ENCODE results near the gene GSPT1. TPM values are rescaled to one million over a fixed set of nuclear protein-coding genes. Genes with fewer than 3 reads are reported as not detected.

The GSPT1 gene
- total RNA-seq, 1 experiment from 2014 or later: 216 TPM

DNA sequence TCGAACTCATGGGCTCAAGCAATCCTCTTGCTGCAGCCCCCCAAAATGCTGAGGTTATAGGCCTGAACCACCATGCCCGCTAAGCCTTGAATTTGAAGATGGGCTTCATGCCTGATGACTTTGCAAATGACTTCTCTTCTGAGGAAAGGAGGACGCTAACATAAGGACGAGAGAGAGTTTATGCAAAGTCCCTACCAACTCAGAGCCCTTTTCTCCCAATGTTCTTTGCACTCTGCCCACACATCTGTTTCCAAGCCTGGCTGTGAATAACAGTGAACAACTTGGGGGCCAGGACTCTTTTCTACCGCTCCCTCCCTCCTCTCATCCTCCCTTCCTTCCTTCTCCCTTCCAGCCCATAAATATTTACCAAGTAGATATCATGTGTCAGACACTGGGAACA, 34.6 kb upstream of the GSPT1 start:
- no TSS peak for BruUV-seq (replicated peaks)
- H3K27ac ChIP-seq (ENCODE audit: low read depth, low read length, poor library complexity, severe bottlenecking): no peak overlapping the region
- intact Hi-C loops (cut with micrococcal nuclease; ENCODE audit: unreplicated experiment): no loop called here
- H3K36me3 ChIP-seq (ENCODE audit: insufficient read depth, low read length, poor library complexity, severe bottlenecking): no peaks in the 10 kb centered on the region
- TF ChIP-seq, protein P1, sequence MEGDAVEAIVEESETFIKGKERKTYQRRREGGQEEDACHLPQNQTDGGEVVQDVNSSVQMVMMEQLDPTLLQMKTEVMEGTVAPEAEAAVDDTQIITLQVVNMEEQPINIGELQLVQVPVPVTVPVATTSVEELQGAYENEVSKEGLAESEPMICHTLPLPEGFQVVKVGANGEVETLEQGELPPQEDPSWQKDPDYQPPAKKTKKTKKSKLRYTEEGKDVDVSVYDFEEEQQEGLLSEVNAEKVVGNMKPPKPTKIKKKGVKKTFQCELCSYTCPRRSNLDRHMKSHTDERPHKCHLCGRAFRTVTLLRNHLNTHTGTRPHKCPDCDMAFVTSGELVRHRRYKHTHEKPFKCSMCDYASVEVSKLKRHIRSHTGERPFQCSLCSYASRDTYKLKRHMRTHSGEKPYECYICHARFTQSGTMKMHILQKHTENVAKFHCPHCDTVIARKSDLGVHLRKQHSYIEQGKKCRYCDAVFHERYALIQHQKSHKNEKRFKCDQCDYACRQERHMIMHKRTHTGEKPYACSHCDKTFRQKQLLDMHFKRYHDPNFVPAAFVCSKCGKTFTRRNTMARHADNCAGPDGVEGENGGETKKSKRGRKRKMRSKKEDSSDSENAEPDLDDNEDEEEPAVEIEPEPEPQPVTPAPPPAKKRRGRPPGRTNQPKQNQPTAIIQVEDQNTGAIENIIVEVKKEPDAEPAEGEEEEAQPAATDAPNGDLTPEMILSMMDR (conservative IDR thresholded peaks at IDR 0.05; ENCODE audit: low read depth, low read length): no peak
- no peak for TF ChIP-seq EZH2 (IDR thresholded peaks at IDR 0.05; ENCODE audit: borderline replicate concordance, low read depth, low read length, poor library complexity, severe bottlenecking)
- no peaks in the 10 kb centered on the region for H3K27me3 ChIP-seq (replicated peaks; ENCODE audit: insufficient read depth, low read depth, low read length, poor library complexity)
- DNase-seq (ENCODE audit: low spot score): no peak
- H3K4me3 ChIP-seq (ENCODE audit: low read depth, low read length, poor library complexity, severe bottlenecking): no peak overlapping the region
- no peaks in the 10 kb centered on the region for H3K4me1 ChIP-seq (ENCODE audit: insufficient read depth, low read length, poor library complexity, severe bottlenecking)
- no peaks in the 10 kb centered on the region for H3K9me3 ChIP-seq (ENCODE audit: low read depth, low read length, poor library complexity, severe bottlenecking)
- ChIA-PET CTCF (no interaction called here), POLR2A (ENCODE audit: low non-redundant PET) (no interaction called here)

DNA sequence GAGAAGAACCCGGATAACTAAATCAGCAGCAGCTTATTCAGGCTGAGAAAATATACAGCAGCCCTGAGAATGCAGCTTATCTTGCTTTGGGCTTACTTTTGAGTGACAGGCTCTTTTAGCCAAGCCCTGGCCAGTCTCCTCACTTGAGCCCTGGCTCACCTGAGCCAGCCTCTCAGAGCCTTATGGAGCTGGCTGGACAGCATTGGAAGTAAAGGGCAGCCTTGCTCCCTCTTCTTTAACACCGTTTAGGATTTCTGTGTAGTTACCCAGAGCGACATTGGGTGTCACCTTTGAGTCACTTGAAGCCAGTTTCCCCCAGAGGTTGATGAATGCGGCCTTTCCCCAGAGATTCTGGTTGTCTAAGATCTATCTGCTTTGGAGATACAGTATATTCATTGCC, 33.8 kb upstream of the GSPT1 start:
- CTCF ChIA-PET: interaction anchor here (1.8 kb wide), 1 partner anchor 118 kb away, joined by 19 read pairs; no protein-coding TSS in a partner anchor
- intact Hi-C loops (cut with micrococcal nuclease; ENCODE audit: unreplicated experiment): loop anchor here (1.0 kb wide), 1 partner anchor 119 kb away; no protein-coding TSS in a partner anchor
- peak; percentile 68 for DNase-seq (ENCODE audit: low spot score)
- H3K27ac ChIP-seq (ENCODE audit: low read depth, low read length, poor library complexity, severe bottlenecking): no peak overlapping the region
- H3K9me3 ChIP-seq (ENCODE audit: low read depth, low read length, poor library complexity, severe bottlenecking): no peaks in the 10 kb centered on the region
- no peaks in the 10 kb centered on the region for H3K4me1 ChIP-seq (ENCODE audit: insufficient read depth, low read length, poor library complexity, severe bottlenecking)
- TF ChIP-seq, protein P1 (conservative IDR thresholded peaks at IDR 0.05; ENCODE audit: low read depth, low read length): peak; percentile 50
- TF ChIP-seq EZH2 (IDR thresholded peaks at IDR 0.05; ENCODE audit: borderline replicate concordance, low read depth, low read length, poor library complexity, severe bottlenecking): no peak
- no peak overlapping the region for H3K4me3 ChIP-seq (ENCODE audit: low read depth, low read length, poor library complexity, severe bottlenecking)
- H3K36me3 ChIP-seq (ENCODE audit: insufficient read depth, low read length, poor library complexity, severe bottlenecking): no peaks in the 10 kb centered on the region
- POLR2A ChIA-PET (ENCODE audit: low non-redundant PET): no interaction called here
- H3K27me3 ChIP-seq (replicated peaks; ENCODE audit: insufficient read depth, low read depth, low read length, poor library complexity): no peaks in the 10 kb centered on the region
- BruUV-seq (replicated peaks): no TSS peak

DNA sequence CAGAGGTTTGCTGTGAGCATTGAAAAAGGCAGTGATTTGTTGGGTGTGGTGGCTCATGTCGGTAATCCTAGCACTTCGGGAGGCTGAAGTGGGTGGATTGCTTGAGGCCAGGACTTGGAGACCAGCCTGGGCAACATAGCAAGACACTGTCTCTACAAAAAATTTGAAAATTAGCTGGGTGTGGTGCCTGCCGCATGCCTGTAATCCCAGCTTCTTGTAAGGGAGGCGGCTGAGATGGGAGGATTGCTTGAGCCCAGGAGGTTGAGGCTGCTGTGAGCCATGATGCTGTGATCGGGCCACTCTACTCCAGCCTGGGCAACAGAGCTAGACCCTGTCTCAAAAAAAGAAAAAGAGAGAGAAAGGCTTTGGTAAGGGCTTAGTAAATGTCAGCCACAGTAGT, 33.1 kb upstream of the GSPT1 start:
- no peaks in the 10 kb centered on the region for H3K36me3 ChIP-seq (ENCODE audit: insufficient read depth, low read length, poor library complexity, severe bottlenecking)
- ChIA-PET POLR2A (ENCODE audit: low non-redundant PET) (no interaction called here), CTCF (interaction anchor here (1.8 kb wide), 1 partner anchor 119 kb away, joined by 19 read pairs; no protein-coding TSS in a partner anchor)
- no peak overlapping the region for H3K27ac ChIP-seq (ENCODE audit: low read depth, low read length, poor library complexity, severe bottlenecking)
- intact Hi-C loops (cut with micrococcal nuclease; ENCODE audit: unreplicated experiment): loop anchor here (1.0 kb wide), 1 partner anchor 119 kb away; no protein-coding TSS in a partner anchor
- no peak overlapping the region for H3K4me3 ChIP-seq (ENCODE audit: low read depth, low read length, poor library complexity, severe bottlenecking)
- BruUV-seq (replicated peaks): no TSS peak
- H3K4me1 ChIP-seq (ENCODE audit: insufficient read depth, low read length, poor library complexity, severe bottlenecking): no peaks in the 10 kb centered on the region
- H3K27me3 ChIP-seq (replicated peaks; ENCODE audit: insufficient read depth, low read depth, low read length, poor library complexity): no peaks in the 10 kb centered on the region
- no peak for DNase-seq (ENCODE audit: low spot score)
- no peaks in the 10 kb centered on the region for H3K9me3 ChIP-seq (ENCODE audit: low read depth, low read length, poor library complexity, severe bottlenecking)
- TF ChIP-seq EZH2 (IDR thresholded peaks at IDR 0.05; ENCODE audit: borderline replicate concordance, low read depth, low read length, poor library complexity, severe bottlenecking): no peak
- TF ChIP-seq, protein P1 (conservative IDR thresholded peaks at IDR 0.05; ENCODE audit: low read depth, low read length): no peak

Data from A673 (cell line).